NCI-H510A treated with DMSO at 0.1 percent for 48 hours (cell line): ENCODE data around the gene SLC25A42.
A peak's percentile ranks its signal among the peaks of the same experiment; 100 is the strongest.

Experiments used
- DNase-seq: peaks from one replicate; lab custom pipeline; 2025; lab: John Stamatoyannopoulos, UW

The SLC25A42 gene

GRCh38 chr19:19051478-19052213, 12.1 kb upstream of the SLC25A42 start:
- no peak for DNase-seq

GRCh38 chr19:19052921-19053320, 10.9 kb upstream of the SLC25A42 start:
- DNase-seq, result no peak

DNA sequence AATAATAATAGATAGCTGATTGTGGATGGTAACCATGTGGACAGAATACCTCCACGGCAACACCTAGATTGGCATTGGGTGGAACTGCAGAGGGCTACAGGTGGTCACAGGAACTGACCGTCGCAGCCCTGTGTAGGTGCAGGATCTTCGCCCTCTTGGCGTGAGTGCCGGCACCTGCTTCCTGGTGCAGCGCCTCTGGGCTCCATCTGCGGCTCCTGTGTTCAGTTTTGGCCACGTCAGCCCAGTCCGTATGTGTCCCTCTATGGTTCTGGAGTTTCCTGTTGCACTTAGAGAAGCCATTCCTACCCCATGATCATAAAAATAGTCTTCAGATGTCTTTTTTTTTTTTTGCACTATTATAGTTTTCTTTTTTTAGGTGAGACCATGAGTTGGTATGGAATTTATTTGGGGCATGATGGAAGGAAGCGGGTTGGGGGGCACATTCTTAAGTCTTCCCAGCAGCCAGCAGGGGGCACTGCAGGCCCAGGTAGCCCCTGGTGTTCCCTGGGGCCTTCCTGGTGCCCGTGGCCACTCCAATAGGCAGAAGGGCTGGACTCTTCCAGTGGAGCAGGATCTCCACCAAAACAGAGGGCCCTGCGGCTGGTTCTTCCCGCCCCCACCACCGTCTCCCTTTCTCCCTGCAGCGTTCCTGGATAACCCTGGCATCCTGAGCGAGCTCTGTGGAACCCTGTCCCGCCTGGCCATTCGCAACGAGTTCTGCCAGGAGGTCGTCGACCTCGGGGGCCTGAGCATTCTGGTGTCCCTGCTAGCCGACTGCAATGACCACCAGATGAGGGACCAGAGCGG, 10.1 kb upstream of the SLC25A42 start:
- DNase-seq, result peak; percentile 14

GRCh38 chr19:19054315-19054938, 9.4 kb upstream of the SLC25A42 start:
- DNase-seq, result no peak

DNA sequence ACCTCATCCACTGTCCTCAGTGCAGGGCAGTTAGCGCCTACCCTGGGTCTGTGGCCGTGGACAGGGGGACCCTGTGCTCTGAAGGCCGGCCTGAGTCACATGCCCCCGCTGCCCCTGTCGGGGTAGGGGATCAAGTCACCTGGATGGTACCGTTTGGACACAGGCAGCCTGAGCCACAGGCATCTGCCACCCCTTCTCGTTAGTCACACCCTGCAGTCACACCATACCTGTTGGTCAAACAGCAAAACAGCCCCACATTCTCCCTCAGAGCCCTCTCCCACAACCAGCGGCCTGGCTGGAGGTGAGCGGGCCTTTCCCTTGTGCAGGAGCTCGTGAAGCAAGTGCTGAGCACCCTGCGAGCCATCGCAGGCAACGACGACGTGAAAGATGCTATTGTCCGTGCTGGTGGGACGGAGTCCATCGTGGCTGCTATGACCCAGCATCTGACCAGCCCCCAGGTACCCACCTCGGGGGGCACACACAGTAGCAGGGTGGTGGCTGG, 8.8 kb upstream of the SLC25A42 start:
- DNase-seq, result no peak

GRCh38 chr19:19055701-19056100, 8.1 kb upstream of the SLC25A42 start:
- DNase-seq, result no peak

GRCh38 chr19:19056636-19057275, 7.0 kb upstream of the SLC25A42 start:
- no peak for DNase-seq

- no peak for DNase-seq
Measured at GRCh38 chr19:19057317-19057716, 6.5 kb upstream of the SLC25A42 start.

DNA sequence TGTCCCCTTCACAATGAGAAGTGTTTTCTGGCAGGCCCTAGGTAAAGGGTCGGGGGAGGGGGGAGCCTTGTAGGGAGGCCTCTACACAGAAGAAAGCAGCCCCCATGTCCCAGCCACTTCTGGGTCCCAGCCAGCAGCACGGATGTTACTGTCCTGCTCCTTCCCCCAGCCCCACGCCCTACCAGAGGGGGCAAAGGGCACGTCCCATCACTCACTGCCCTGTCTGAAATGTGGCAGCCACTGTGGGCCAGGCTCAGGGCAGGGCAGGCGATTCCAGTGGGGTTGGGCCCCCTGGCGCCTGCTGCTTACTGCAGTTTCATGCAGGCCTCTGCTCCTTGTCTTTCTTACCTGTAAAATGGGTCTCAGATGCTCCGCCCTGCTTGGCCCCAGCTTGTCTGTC, 6.1 kb upstream of the SLC25A42 start:
- DNase-seq, result no peak

DNA sequence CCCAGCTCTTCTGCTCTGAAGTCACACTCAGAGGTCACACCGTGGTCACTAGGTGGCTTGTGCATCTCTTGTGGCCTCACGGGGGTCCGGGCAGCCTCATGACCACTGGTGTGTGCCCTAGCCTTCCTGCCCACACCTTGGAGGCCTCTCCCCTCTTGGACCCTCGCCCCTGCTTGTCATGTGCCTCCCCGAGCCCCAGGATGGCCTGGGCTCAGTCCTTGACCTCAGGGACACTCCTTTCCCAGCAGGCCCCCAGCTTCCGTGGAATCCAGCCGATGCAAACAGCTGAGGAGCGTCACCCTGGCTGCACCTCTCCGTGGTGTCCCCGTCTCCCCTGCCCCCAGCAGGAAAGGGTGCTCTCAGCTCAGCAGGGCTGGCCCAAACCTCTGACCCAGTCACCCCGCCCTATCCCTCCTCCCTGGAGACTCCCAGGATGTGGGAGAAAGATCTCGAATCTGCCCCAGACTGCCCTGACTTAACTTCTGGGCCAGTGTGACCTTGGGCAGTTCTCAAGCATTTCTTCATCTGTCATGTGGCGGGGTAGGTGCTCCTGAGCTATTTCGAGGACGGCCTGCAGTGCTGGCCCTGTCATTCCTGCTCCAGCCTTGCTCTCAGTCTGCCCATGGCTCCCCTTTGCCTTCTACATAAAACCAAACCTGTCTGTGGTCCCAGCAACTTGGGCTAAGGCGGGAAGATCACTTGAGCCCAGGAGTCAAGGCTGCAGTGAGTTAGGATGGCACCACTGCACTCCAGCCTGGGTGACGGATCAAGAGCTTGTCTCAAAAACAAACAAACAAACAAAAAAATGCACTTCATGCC, 4.6 kb upstream of the SLC25A42 start:
- DNase-seq, result no peak

DNA sequence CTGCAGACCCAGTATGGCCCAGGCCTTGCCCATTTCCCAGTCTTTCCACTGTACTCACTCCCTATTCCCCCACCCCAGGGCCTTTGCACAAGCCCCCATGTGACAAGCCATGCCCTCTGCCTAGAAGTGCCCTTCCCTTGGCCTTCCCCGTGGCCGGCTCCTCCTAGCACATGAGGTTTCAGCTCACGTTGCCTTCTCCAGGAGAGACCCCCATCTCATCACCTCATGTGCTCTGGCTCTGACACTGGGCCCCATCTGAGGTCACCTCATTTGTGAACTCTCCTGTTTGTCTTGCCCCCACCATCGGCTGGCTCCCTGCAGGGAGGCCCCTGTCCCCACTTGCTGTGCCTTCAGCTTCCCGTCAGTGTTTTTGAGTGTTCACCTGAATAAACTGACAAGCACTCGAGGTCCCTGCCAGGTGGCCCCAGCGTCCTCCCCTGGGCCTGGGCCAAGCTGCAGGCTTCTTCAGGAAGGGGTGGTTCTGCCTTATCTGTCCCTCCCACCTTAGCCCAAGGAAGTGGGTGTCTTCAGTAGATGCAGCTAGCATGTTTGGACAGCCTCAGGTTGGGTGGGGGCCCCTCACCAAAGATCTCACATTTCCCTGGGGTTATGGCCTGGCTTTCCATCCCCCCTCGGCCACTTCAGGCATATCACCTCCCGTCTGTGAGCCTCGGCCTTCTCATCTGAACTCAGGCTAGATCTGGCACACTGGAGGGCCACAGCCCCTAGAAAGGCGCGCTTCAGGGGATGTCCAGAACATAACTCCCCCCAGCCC, 3.8 kb upstream of the SLC25A42 start:
- peak; percentile 88 for DNase-seq

- peak; percentile 84 for DNase-seq
Measured at GRCh38 chr19:19061506-19061905, 2.3 kb upstream of the SLC25A42 start.

GRCh38 chr19:19062454-19063182, 1.2 kb upstream of the SLC25A42 start:
- DNase-seq, result peak; percentile 86

- peak; percentile 50 for DNase-seq
Measured at GRCh38 chr19:19064098-19064722, 416 bp downstream of the SLC25A42 start.

DNA sequence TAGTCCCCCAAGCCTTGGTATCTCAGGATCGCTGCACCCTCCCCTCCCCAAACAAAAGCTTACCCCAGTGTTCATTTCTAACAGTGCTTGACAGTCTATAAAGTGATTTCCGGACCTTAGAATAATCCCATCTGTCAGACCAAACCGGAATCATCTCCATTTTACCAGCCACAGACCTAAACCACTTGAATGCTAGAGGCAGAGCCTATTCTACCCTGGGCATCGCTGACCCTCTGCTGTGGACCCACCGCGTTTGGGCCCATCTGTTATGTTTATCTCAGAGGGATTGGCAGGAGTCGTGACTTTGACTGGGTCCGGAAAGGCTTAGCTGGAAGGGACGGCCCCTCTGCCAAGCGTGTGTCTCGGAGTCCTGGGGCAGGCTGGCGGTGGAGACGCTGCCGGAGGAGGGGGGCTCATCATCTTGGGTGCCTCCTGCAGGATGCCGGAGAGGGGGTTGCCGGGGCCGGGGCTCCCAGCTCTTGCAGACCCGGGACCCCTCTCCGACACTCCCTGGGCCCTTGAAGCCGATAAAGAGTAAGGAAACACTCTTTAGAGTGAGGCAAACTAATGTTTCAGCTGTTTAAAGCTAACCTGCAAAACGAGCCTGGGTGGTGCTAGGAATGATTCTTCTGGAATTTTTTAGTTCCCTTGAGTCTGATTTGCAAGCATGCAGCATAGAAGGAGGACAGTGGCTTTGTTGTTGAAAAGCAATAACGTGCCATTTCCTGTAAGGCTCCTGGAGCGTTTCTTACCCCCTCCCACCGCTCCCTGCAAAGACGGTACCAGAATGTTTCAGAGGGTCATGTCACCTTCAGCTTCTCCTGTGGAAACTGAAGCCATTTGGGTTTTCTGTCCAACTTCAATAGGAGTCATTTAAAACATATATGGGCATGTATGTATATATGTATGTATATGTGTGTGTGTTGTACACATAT, 1.3 kb downstream of the SLC25A42 start:
- no peak for DNase-seq

DNA sequence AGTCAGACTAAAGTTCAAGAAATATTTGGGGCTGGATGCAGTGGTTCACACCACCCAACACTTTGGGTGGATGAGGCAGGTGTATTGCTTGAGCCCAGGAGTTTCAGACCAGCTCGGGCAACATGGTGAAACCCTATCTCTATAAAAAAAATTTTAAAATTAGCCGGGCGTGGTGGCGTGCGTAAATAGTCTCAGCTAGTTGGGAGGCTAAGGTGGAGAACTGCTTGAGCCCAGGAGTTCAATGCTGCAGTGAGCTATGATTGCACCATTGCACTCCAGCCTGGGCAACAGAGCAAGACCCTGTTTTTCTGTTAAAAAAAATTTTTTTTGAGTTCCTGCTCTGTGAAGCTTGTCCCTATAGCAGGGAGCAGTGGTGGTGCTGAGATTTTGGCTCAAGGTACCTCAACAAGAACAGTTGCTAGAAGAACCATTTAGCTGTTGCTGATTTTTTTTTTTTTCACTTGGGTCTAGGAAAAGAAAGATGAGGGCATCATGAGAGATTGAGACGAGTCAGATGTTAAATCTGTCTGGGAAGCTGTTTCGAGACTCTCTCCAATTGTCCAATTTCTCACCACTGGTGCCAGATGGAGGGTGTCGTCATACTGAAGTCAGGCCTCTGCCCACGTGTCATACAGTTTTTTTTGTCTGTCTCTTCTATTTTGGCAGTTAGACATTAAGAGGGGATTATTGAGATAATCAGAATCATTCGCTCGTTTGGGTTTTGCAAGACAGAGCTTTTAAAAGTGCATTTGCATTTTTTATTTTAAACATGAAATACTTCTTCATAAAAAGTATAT, 3.7 kb downstream of the SLC25A42 start:
- DNase-seq, result no peak
